SU-DHL-6 (cell line): Measurements from ENCODE around the gene HAVCR2.

ENCODE experiments used
- EZH2phosphoT487 ChIP-seq: fragments of 200-600 bp; sonication (generic), shearing (Covaris generic); conservative IDR thresholded peaks from 2 replicates; pipeline ENCODE4 v1.6.1; 2018; ENCODE audit warnings: mild to moderate bottlenecking, antibody characterized with exemption, low read length, moderate library complexity, mixed read lengths
- TF ChIP-seq, protein P1 (sequence below): fragments of 200-600 bp; sonication (generic); IDR thresholded peaks from one replicate; pipeline ENCODE4 v1.5.1; 2017; ENCODE audit warnings: antibody characterized with exemption, mild to moderate bottlenecking, low read length, moderate library complexity; ENCODE audit not compliant: insufficient read depth, poor library complexity, severe bottlenecking

GRCh38 chr5:157059093-157059539 is 49.7 kb downstream of the HAVCR2 start, which contains the start of gene HAVCR1:
- TF ChIP-seq, protein P1, sequence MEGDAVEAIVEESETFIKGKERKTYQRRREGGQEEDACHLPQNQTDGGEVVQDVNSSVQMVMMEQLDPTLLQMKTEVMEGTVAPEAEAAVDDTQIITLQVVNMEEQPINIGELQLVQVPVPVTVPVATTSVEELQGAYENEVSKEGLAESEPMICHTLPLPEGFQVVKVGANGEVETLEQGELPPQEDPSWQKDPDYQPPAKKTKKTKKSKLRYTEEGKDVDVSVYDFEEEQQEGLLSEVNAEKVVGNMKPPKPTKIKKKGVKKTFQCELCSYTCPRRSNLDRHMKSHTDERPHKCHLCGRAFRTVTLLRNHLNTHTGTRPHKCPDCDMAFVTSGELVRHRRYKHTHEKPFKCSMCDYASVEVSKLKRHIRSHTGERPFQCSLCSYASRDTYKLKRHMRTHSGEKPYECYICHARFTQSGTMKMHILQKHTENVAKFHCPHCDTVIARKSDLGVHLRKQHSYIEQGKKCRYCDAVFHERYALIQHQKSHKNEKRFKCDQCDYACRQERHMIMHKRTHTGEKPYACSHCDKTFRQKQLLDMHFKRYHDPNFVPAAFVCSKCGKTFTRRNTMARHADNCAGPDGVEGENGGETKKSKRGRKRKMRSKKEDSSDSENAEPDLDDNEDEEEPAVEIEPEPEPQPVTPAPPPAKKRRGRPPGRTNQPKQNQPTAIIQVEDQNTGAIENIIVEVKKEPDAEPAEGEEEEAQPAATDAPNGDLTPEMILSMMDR = no peak
- TF ChIP-seq EZH2phosphoT487 = no peak
